Muscle of leg (tissue), 9 donors: ENCODE measurements around the gene SEMA3F. TPM values are rescaled to one million over a fixed set of nuclear protein-coding genes. Genes with fewer than 3 reads are reported as not detected.

Experiments used
- polyA plus RNA-seq, 8 donors: library from polyadenylated mRNA; unstranded; fragments of 120-200 nt; gene quantifications; one replicate each; pipeline versions ENCODE4 v1.2.1 to v1.2.3, GENCODE V29; 2013; ENCODE audit warnings: inconsistent platforms in 1 of 8, low replicate concordance in 1 of 8; ENCODE audit not compliant: insufficient read length in 8 of 8, insufficient read depth in 1 of 8
- total RNA-seq: library from RNA; stranded (reverse); fragments of 120-200 nt; gene quantifications from one replicate; pipeline ENCODE4 v1.2.4, GENCODE V29; 2013

SEMA3F gene
- total and polyA plus RNA-seq, 9 donors, result 9.1 to 28.6 (median 13.9) TPM

Other genes starting within 250 kb of the SEMA3F start
- gene MON1A, start 225.5 kb upstream of the SEMA3F start, total RNA-seq, result 5.3 TPM
- gene MON1A, start 225.5 kb upstream of the SEMA3F start, polyA plus RNA-seq, result 1 to 10 TPM; 6.7 to 8.4 (median 7.2) TPM
- gene RBM6, start 215.2 kb upstream of the SEMA3F start, total RNA-seq, result 58.9 TPM
- gene RBM6, start 215.2 kb upstream of the SEMA3F start, polyA plus RNA-seq, result 10 to 100 TPM; 61.3 to 87.9 (median 72.8) TPM
- 161 TPM for gene RBM5, start 66.4 kb upstream of the SEMA3F start, total RNA-seq
- 100 to 1,000 TPM; 126 to 206 (median 157) TPM for gene RBM5, start 66.4 kb upstream of the SEMA3F start, polyA plus RNA-seq
- not detected for gene GNAT1, start 36.3 kb downstream of the SEMA3F start, total RNA-seq
- under 1 TPM in 2 of 8 donors, not detected in 6; 0.26 to 0.34 TPM for gene GNAT1, start 36.3 kb downstream of the SEMA3F start, polyA plus RNA-seq
- gene SLC38A3, start 49.9 kb downstream of the SEMA3F start, total RNA-seq, result 1.7 TPM
- 1 to 10 TPM; 1.7 to 4.4 (median 2.5) TPM for gene SLC38A3, start 49.9 kb downstream of the SEMA3F start, polyA plus RNA-seq
- 116 TPM for gene GNAI2, start 80.9 kb downstream of the SEMA3F start, total RNA-seq
- 100 to 1,000 TPM; 153 to 222 (median 191) TPM for gene GNAI2, start 80.9 kb downstream of the SEMA3F start, polyA plus RNA-seq
- 51.8 TPM for gene SEMA3B, start 113.8 kb downstream of the SEMA3F start, total RNA-seq
- 10 to 100 TPM; 31.8 to 53.7 (median 38.9) TPM for gene SEMA3B, start 113.8 kb downstream of the SEMA3F start, polyA plus RNA-seq
- gene LSMEM2, start 123.8 kb downstream of the SEMA3F start, total RNA-seq, result 25.4 TPM
- 10 to 100 TPM; 11.1 to 33.1 (median 27.8) TPM for gene LSMEM2, start 123.8 kb downstream of the SEMA3F start, polyA plus RNA-seq
- 36.9 TPM for gene IFRD2, start 137.1 kb downstream of the SEMA3F start, total RNA-seq
- gene IFRD2, start 137.1 kb downstream of the SEMA3F start, polyA plus RNA-seq, result 10 to 100 TPM; 46.4 to 68.1 (median 61.2) TPM
- 1.3 TPM for gene HYAL3, start 144.1 kb downstream of the SEMA3F start, total RNA-seq
- 1 to 10 TPM; 1.3 to 3.0 (median 2.2) TPM for gene HYAL3, start 144.1 kb downstream of the SEMA3F start, polyA plus RNA-seq
- 5.1 TPM for gene NAA80, start 144.1 kb downstream of the SEMA3F start, total RNA-seq
- 1 to 10 TPM; 5.4 to 8.3 (median 6.3) TPM for gene NAA80, start 144.1 kb downstream of the SEMA3F start, polyA plus RNA-seq
- 1.3 TPM for gene HYAL1, start 148.2 kb downstream of the SEMA3F start, total RNA-seq
- 1 to 10 TPM in 7 of 8 donors, under 1 TPM in 1; 0.86 to 2.5 (median 1.7) TPM for gene HYAL1, start 148.2 kb downstream of the SEMA3F start, polyA plus RNA-seq
- 51.6 TPM for gene HYAL2, start 167.4 kb downstream of the SEMA3F start, total RNA-seq
- 10 to 100 TPM; 34.3 to 49.5 (median 46.9) TPM for gene HYAL2, start 167.4 kb downstream of the SEMA3F start, polyA plus RNA-seq
- 12.8 TPM for gene TUSC2, start 172.9 kb downstream of the SEMA3F start, total RNA-seq
- 10 to 100 TPM; 13.7 to 19.2 (median 17.4) TPM for gene TUSC2, start 172.9 kb downstream of the SEMA3F start, polyA plus RNA-seq
- 33.9 TPM for gene RASSF1, start 185.5 kb downstream of the SEMA3F start, total RNA-seq
- gene RASSF1, start 185.5 kb downstream of the SEMA3F start, polyA plus RNA-seq, result 10 to 100 TPM; 34.9 to 47.7 (median 38.8) TPM
- 0.49 TPM for gene ZMYND10, start 190.4 kb downstream of the SEMA3F start, total RNA-seq
- 1 to 10 TPM in 4 of 8 donors, under 1 TPM in 4; 0.90 to 1.8 (median 1.1) TPM for gene ZMYND10, start 190.4 kb downstream of the SEMA3F start, polyA plus RNA-seq
- gene NPRL2, start 195.5 kb downstream of the SEMA3F start, total RNA-seq, result 18.9 TPM
- gene NPRL2, start 195.5 kb downstream of the SEMA3F start, polyA plus RNA-seq, result 10 to 100 TPM; 18.2 to 23.9 (median 20.2) TPM
- gene CYB561D2, start 195.5 kb downstream of the SEMA3F start, total RNA-seq, result 8.3 TPM
- gene CYB561D2, start 195.5 kb downstream of the SEMA3F start, polyA plus RNA-seq, result 1 to 10 TPM; 6.1 to 9.1 (median 7.5) TPM
- gene TMEM115, start 204.2 kb downstream of the SEMA3F start, total RNA-seq, result 25.3 TPM
- 10 to 100 TPM; 23.0 to 31.3 (median 26.2) TPM for gene TMEM115, start 204.2 kb downstream of the SEMA3F start, polyA plus RNA-seq